HUES6 (cell line): ENCODE results near the gene ZFC3H1.
"Not testable (repeated sequence)": the region's sequence is repeated elsewhere in the genome, so short reads cannot be mapped to it uniquely, and the experiment has no call there.

Experiments
- H3K27ac ChIP-seq: 2 replicates; pipeline ENCODE4 v1.7.0; 2013; ENCODE audit warnings: low read depth, mild to moderate bottlenecking, low read length, inconsistent platforms
- H3K27me3 ChIP-seq: 2 replicates; pipeline ENCODE4 v1.6.1; 2013; ENCODE audit warnings: low read length; ENCODE audit not compliant: control insufficient read depth, insufficient read depth
- H3K36me3 ChIP-seq: 2 replicates; pipeline ENCODE4 v1.6.1; 2013; ENCODE audit warnings: low read length; ENCODE audit not compliant: control insufficient read depth, insufficient read depth
- H3K4me1 ChIP-seq: 2 replicates; pipeline ENCODE4 v1.6.1; 2013; ENCODE audit warnings: low read length; ENCODE audit not compliant: control insufficient read depth, insufficient read depth
- H3K4me3 ChIP-seq: 2 replicates; pipeline ENCODE4 v1.5.1; 2013; ENCODE audit warnings: low read depth, low read length
- H3K9ac ChIP-seq: one replicate; pipeline ENCODE4 v1.6.1; 2013; ENCODE audit warnings: mild to moderate bottlenecking, low read length
- H3K9me3 ChIP-seq: 2 replicates; pipeline ENCODE4 v1.6.1; 2013; ENCODE audit warnings: low read depth, low read length; ENCODE audit not compliant: control insufficient read depth, insufficient read depth

The ZFC3H1 gene

GRCh38 chr12:71693651-71694050, 30.0 kb upstream of the ZFC3H1 start:
- not testable (repeated sequence) for H3K27me3 ChIP-seq, H3K27ac ChIP-seq, H3K4me3 ChIP-seq, H3K4me1 ChIP-seq, H3K9ac ChIP-seq, H3K9me3 ChIP-seq
- H3K36me3 ChIP-seq, result peaks cover 15% of the 10 kb centered on the region

- Histone ChIP-seq H3K4me3 (no peak overlapping the region), H3K4me1 (peaks cover 4% of the 10 kb centered on the region), H3K36me3 (peaks cover 11% of the 10 kb centered on the region), H3K9ac (no peak overlapping the region), H3K9me3 (no peaks in the 10 kb centered on the region), H3K27ac (no peak overlapping the region), H3K27me3 (no peaks in the 10 kb centered on the region)
Observed at GRCh38 chr12:71693126-71693525, 29.5 kb upstream of the ZFC3H1 start.

- Histone ChIP-seq H3K9me3 (no peaks in the 10 kb centered on the region), H3K4me3 (no peak overlapping the region), H3K27ac (no peak overlapping the region), H3K4me1 (peaks cover 4% of the 10 kb centered on the region), H3K27me3 (no peaks in the 10 kb centered on the region), H3K9ac (no peak overlapping the region), H3K36me3 (no peaks in the 10 kb centered on the region)
Observed at GRCh38 chr12:71691504-71692129, 28.0 kb upstream of the ZFC3H1 start.

- H3K4me1 ChIP-seq, result no peaks in the 10 kb centered on the region
- H3K36me3 ChIP-seq, result no peaks in the 10 kb centered on the region
- H3K9me3 ChIP-seq, result no peaks in the 10 kb centered on the region
- H3K4me3 ChIP-seq, result no peak overlapping the region
- H3K27ac ChIP-seq, result no peak overlapping the region
- H3K27me3 ChIP-seq, result no peaks in the 10 kb centered on the region
- no peak overlapping the region for H3K9ac ChIP-seq
Observed at GRCh38 chr12:71688961-71689570, 25.4 kb upstream of the ZFC3H1 start.

GRCh38 chr12:71687172-71687571, 23.5 kb upstream of the ZFC3H1 start:
- H3K27ac ChIP-seq, H3K9me3 ChIP-seq, H3K27me3 ChIP-seq, H3K9ac ChIP-seq, H3K4me1 ChIP-seq, H3K36me3 ChIP-seq: not testable (repeated sequence)
- H3K4me3 ChIP-seq, result peak overlapping the region; percentile 68

GRCh38 chr12:71686658-71687025, 23.0 kb upstream of the ZFC3H1 start:
- H3K9me3 ChIP-seq, result no peaks in the 10 kb centered on the region
- H3K4me1 ChIP-seq, result no peaks in the 10 kb centered on the region
- H3K4me3 ChIP-seq, result peak overlapping the region; percentile 68
- peak overlapping the region; percentile 81 for H3K9ac ChIP-seq
- H3K27ac ChIP-seq, result no peak overlapping the region
- H3K36me3 ChIP-seq, result no peaks in the 10 kb centered on the region
- H3K27me3 ChIP-seq, result no peaks in the 10 kb centered on the region

- Histone ChIP-seq H3K27me3 (no peaks in the 10 kb centered on the region), H3K9ac (peak within 1 kb of the TSS; percentile 81), H3K9me3 (no peaks in the 10 kb centered on the region), H3K36me3 (no peaks in the 10 kb centered on the region), H3K4me3 (peak within 1 kb of the TSS; percentile 68), H3K4me1 (no peaks in the 10 kb centered on the region), H3K27ac (peak within 1 kb of the TSS; percentile 58; the same call in 1 of the 2 replicates)
Observed at GRCh38 chr12:71685914-71686657, 22.4 kb upstream of the ZFC3H1 start, which contains the start of gene TMEM19. Gene TMEM19 (plus strand): TSS chr12:71686082. CDS start chr12:71686681, 599 bp downstream.

GRCh38 chr12:71685312-71685906, 21.8 kb upstream of the ZFC3H1 start:
- H3K27me3 ChIP-seq, result no peaks in the 10 kb centered on the region
- peak overlapping the region; percentile 58; the same call in 1 of the 2 replicates for H3K27ac ChIP-seq
- no peaks in the 10 kb centered on the region for H3K4me1 ChIP-seq
- H3K9me3 ChIP-seq, result no peaks in the 10 kb centered on the region
- H3K9ac ChIP-seq, result peak overlapping the region; percentile 81
- H3K4me3 ChIP-seq, result peak overlapping the region; percentile 68
- H3K36me3 ChIP-seq, result no peaks in the 10 kb centered on the region

GRCh38 chr12:71684081-71684480, 20.4 kb upstream of the ZFC3H1 start:
- Histone ChIP-seq H3K36me3 (no peaks in the 10 kb centered on the region), H3K27me3 (no peaks in the 10 kb centered on the region), H3K4me3 (no peak overlapping the region), H3K9me3 (no peaks in the 10 kb centered on the region), H3K9ac (no peak overlapping the region), H3K27ac (no peak overlapping the region), H3K4me1 (no peaks in the 10 kb centered on the region)

- H3K9ac ChIP-seq, result no peak overlapping the region
- H3K27ac ChIP-seq, result no peak overlapping the region
- no peaks in the 10 kb centered on the region for H3K36me3 ChIP-seq
Observed at GRCh38 chr12:71683633-71684032, 20.0 kb upstream of the ZFC3H1 start.

GRCh38 chr12:71682466-71682865, 18.8 kb upstream of the ZFC3H1 start:
- Histone ChIP-seq H3K4me3 (no peak overlapping the region), H3K9me3 (no peaks in the 10 kb centered on the region), H3K9ac (no peak overlapping the region), H3K4me1 (no peaks in the 10 kb centered on the region), H3K27ac (no peak overlapping the region), H3K36me3 (no peaks in the 10 kb centered on the region), H3K27me3 (no peaks in the 10 kb centered on the region)

More at GRCh38 chr12:71683633-71684032, 20.0 kb upstream of the ZFC3H1 start:
- Histone ChIP-seq H3K27me3 (no peaks in the 10 kb centered on the region), H3K4me3 (no peak overlapping the region), H3K9me3 (no peaks in the 10 kb centered on the region), H3K4me1 (no peaks in the 10 kb centered on the region)
